Lower leg skin (tissue), 3 donors: ENCODE measurements around the gene RGMB.

Experiments
- CTCF ChIP-seq, 3 donors: fragments of 450-650 bp; IDR thresholded peaks; one replicate each; pipeline ENCODE4 v1.5.1; 2016; ENCODE audit warnings: antibody characterized with exemption in 3 of 3, mild to moderate bottlenecking in 3 of 3, moderate library complexity in 2 of 3
- POLR2A ChIP-seq, 2 donors: fragments of 450-650 bp; IDR thresholded peaks; one replicate each; pipeline ENCODE4 v1.6.1; 2016 to 2017; ENCODE audit warnings: antibody characterized with exemption in 2 of 2, mild to moderate bottlenecking in 1 of 2, moderate library complexity in 1 of 2

- TF ChIP-seq POLR2A (IDR thresholded peaks at IDR 0.05) = no peak
- TF ChIP-seq CTCF (IDR thresholded peaks at IDR 0.05) = no peak
These were observed 62.7 kb downstream of the RGMB start for GRCh38 chr5:98836175-98836574.
